Measurements from ENCODE around the gene FRMD8.
"Not testable (repeated sequence)": the region's sequence is repeated elsewhere in the genome, so short reads cannot be mapped to it uniquely, and the experiment has no call there.

The FRMD8 gene

DNA sequence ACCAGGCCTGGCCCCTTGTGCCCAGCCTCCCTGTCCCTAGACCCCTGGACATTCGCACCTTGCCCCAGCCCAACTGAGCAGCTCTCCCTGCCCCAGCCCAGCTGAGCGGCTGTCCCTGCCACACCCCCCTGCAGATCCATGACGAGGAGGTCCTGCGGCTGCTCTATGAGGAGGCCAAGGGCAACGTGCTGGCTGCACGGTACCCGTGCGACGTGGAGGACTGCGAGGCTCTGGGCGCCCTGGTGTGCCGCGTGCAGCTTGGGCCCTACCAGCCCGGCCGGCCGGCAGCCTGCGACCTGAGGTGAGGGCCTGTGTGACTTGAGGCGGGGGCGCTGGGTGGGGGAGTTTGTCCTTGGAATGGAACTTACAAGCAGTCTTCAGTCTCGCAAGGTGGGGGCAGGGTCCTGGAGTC, 7.7 kb downstream of the FRMD8 start:
- no peak for DNase-seq

DNA sequence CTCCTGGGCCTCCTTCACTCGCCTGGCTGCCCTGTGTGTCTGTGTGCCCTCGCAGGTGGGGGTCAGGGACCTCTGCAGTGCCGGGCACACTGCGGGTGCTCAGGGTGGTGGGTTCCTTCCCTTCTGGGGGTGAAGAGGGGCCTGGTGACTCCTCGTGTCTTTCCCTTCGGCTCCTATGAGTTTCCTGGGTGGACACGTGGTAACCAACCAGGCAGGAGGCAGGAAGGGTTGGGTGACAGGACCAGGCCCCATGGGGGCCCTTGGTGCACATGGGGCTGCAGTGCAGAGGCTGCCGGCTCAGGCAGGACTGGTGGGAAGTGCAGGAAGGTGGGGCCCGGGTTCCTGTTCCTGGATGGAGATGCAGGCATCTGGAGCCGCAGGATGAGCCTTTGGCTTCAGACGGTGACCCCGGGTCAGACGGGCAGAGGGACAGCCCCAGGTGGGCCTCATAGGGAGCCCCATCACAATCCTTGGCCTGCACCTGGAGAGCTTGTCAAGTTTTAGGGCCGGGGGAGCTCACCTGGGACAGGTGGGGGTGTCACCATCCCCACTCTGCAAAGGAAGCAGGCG, 9.6 kb downstream of the FRMD8 start:
- no peak for DNase-seq

DNA sequence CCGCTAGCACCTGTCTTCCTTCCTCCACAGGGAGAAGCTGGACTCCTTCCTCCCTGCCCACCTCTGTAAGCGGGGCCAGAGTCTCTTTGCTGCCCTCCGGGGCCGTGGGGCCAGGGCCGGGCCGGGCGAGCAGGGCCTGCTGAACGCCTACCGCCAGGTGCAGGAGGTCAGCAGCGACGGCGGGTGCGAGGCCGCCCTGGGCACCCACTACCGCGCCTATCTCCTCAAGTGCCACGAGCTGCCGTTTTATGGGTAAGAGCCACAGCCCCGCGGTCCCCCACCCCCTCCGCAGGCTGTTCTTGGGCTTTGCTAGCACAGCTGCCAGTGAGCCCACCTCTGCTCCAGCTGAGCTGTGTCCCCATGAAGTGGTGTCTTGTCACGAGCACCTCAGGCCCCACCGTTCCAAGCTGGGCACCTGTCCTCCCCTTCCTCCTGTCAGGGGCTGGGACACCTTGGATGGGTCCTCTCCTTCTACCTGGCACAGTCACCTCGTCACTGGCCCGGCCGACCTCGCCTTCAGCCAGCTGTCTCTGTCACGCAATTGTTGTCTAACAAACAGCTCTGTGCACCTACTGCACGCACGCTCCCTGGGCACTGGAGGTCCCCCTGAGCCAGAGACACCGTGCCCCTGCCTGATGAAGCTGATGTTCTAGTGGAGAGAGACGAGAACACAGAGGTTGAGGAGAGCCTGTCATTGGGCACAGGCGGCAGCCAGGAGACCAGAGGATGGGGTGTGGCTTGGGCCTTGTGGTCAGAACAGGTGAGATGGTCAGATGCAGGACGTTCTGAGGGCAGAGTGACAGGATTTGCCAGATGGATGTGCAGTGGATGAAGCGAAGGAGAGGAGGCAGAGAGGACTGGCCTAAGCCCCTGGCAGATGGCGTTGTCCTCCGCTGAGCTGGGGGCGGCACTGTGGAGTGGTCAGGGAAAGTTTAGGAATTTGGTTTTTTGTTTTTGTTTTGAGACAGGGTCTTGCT, 10.6 kb downstream of the FRMD8 start:
- no peak for DNase-seq

DNA sequence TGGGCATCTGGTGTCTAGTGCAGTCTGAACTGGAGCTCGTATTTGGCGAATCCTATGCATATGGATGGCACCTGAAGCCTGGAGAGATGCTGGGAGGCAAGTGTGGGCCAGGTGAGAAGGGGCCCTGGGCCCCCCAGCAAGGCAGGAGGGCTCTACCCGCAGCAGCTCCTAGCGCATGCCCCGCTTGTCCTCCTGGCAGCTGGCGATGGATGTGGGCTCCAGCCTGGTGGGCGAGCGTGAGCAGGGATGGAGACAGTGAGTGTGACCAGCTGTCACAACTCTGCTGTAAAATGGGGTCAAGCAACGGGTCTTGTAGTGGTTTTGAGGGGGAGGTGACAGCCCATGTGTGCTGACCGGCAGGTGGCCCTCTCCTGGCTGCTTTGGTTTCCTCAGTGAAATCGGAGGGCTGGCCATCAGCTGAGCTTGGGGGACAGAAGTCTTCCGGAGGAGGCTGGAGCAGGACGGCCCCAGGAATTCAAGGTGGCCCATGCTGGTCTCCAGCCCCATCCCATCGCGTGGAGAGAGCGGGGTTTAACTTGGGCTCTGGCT, 12.0 kb downstream of the FRMD8 start:
- no peak for DNase-seq

DNA sequence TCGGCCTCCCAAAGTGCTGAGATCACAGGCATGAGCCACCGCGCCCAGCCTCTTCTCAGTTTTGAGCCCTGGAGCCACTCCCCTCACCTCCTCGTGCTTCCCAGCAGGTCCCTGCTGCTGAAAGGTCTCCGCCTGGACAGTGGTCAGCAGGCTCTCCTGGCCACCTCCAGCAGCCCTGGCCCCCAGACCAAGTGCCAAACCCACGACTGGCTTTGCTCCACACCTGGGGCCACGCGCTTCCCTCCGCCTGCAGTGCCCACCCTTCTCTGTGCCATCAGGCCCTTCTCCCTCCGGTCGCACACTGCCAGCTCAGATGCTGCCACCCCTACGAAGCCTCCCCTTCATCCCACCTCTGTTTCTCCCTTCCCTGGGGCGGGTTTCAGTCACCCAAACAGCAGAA, 12.8 kb downstream of the FRMD8 start:
- no peak for DNase-seq

DNA sequence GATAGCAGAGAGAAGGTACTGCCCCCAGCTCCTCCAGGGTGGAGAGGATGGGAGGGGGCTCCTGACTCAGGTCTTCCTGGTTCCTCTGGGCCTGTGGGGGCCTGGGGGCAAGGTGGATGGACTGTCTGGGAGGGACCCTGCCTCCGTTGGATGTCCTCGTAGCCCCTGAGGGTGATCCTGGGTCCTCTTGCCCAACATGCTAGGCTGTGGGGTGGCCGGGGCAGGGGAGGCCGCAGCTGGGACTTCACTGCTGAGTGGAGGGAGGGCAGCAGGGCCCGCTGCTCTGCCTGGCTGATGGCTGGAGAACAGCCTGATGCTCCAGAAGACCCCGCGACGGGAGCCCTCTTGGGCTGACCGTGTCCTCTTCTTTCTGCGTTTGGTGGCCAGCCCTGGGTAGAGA, 13.4 kb downstream of the FRMD8 start:
- no peak for DNase-seq

DNA sequence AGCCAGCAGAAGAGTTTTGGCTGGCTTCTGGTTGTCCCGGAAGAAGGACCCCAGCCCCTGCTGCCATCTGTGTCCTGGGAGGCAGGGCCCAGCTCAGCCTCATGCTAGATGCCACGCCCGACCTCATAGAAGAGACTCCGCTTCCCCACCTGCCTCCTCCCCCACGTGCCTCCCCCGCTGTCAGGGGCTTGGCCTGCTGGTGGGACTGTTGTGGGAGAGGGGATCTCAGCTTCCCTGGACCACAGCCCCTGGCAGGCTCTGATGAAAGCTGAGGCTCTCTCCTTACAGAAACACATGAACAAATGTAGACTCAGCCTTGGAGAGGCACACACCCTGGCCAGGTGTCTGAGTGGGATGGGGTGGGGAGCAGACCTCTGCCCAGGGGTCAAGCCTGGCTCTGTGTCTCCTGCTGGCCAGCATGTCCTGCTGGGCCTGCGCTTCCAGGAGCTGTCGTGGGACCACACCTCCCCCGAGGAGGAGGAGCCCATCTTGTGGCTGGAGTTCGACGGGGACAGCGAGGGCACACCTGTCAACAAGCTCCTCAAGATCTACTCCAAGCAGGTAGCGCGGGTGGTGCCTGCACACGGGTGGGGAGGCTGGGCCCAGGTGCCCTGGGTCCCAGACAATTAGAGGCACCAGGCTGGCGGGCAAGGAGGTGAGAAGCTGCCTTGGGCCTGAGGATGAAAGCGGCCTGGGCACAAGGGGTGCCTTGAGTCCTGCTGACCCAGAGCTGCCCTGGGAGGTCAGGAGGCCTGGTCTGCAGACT, 14.1 kb downstream of the FRMD8 start:
- no peak for DNase-seq

DNA sequence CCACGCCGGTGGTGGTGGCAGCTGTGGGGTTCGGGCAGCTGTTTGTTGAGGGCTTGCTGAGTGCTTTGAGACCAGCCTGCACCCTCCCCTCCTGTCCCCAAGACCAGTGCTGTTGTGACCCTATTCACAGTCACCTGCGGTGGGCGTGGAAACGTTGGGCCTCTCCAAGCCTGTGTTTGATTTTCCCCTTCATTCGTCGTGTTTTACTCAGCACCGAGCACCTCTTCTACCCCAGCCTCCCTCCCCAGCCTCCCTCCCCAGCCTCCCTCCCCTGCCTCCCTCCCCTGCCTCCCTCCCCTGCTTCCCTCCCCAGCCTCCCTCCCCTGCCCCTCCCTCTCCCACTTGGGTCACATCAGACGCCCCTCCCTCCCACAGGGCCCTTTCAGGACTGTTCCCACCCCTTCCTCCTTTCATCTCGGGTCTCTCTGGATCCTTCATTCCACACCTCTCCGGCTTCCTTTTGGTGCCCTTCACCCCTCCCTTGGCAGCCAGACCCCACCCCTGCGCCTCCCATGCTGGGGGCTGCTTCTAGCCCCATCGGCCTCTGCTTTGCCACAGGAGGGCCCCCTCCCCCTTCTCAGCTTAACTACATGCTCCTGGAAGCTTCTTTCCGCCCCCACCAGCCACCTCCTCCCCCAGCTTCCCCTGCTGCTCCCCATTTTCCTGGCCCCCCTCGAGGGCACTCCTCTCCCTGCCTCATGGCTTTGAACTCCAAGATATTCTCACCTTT, 14.8 kb downstream of the FRMD8 start:
- DNase-seq: no peak

DNA sequence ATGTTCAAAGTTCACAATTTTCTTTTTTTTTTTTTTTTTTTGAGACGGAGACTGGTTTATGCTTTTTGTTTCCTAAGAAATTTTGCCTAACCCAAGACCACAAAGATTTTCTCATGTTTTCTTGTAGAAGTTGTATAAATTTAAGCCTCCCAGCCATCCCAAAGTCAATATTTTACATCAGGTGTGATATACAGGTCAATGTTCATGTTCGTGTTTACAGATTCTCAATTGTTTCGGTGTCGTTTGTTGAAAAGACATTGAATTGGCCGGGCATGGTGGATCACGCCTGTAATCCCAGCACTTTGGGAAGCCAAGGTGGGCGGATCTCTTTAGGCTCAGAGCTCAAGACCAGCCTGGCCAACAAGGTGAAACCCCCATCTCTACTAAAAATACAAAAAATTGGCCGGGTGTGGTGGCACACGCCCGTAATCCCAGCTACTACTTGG, 15.4 kb downstream of the FRMD8 start:
- DNase-seq: no peak

DNA sequence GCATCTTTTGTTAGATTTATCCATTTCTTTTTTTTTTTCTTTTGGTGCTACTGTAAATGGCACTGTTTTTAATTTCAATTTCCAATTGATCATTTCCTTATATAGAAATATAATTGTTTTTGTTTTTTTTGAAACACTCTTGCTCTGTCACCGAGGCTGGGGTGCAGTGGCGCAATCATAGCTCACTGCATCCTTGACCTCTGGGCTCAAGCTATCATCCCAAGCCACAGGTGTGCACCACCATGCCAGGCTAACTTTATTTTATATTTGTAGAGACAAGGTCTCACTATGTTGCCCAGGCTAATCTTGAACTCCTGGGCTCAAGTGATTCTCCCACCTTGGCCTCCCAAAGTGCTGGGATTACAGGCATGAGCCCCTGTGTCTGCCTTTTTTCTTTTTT, 16.4 kb downstream of the FRMD8 start:
- DNase-seq: no peak

DNA sequence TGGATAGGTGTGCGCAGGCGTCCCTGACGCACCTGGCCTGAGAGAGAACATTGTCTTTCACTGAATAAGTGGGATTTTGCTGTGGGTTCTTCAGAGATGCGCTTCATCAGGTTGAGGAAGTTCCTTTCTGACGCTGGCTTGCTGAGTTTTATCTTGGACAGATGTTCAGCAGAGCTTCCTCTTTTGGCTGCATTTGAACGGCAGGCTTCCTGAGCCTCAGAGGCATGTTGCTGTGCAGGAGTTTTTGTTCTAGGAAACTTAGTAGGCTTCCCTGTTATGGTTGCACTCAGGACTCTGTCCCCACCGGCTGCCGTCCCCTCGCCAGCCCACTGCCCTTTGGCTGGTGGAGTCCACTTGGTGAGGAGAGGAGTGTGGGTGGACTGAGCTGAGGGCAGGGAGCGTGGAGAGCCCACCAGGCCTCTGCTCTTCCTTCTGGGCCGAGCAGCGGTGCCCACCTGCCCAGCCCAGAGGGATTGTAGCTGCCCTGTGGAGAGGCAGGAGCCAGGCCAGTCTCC, 17.2 kb downstream of the FRMD8 start:
- no peak for DNase-seq

DNA sequence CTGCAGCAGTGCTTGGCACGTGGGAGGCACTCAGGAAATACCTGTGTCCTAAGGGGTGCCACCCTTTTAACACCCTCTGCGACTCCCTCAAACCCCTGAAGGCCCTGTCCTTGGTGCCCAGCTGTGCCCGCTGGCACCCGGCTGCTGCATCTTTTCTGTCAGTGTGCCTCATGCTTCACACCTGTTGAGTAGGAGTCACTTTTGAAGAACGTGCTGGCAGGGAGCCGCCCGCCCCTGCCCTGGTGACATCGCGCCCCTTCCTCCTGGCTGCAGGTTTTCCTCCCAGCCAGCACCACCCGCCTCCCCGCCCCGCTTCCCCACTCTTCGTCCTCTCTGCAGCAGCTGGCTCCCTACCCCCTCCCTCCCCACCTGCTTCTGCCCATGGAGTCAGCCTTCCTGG, 17.8 kb downstream of the FRMD8 start:
- DNase-seq: no peak

DNA sequence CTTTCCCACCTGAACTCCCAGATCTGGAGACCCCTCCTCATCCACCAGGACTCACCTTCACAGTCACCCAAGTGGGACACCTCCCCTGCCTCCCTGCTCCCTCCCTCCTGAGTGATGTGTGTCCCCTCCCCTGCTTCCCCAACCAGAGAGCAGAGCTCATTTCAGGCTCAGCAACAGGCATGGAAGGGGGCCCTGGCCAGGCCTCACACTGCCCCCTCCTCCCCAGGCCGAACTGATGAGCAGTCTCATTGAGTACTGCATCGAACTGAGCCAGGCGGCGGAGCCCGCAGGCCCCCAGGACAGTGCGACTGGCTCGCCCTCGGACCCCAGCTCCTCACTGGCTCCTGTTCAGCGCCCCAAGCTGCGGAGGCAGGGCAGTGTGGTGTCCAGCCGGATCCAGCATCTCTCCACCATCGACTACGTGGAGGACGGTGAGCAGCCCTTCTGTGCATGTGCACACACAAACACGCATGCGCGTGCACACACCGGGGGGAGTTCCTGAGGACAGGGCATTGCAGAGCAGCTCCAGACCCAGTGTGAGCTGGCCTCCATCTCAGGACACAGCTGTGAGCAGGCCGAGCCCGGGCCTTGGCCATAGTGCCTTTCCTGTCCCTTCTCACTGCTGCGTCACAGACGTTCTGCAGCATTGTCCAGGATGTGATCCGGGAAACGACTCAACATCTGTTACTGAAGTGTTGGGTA, 18.4 kb downstream of the FRMD8 start:
- no peak for DNase-seq

DNA sequence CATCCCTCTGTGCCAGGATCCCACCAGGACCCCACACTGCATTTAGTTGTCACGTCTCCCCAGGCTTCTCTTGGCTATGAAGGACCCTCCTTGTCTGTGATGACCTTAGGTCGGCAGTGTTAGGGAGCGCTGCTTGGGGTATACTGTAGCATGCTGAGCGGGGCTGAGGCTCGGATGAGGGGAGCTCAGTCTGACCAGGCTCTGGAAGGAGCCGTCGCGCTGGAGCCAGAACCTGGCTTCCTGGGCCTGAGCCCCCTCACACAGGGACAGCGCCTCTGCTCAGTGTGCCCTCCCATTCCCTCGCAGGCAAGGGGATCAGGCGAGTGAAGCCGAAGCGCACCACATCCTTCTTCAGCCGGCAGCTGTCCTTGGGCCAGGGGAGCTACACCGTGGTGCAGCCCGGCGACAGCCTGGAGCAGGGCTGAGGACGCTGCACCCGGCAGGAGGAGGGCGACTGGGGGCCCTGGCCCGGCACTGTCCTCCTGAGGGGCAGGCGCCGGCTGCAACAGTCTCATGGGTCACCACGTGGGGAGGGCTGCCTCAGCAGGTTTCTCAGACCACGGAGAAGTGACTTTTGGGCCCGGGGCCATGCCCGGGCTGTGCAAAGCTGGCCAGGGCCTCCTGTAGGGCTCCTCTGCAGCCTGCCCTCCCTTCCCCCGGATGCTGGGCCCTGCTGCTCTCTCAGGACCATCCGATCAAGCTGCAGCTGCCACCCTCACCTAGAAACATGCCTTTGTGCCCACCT, 24.7 kb downstream of the FRMD8 start:
- no peak for DNase-seq

DNA sequence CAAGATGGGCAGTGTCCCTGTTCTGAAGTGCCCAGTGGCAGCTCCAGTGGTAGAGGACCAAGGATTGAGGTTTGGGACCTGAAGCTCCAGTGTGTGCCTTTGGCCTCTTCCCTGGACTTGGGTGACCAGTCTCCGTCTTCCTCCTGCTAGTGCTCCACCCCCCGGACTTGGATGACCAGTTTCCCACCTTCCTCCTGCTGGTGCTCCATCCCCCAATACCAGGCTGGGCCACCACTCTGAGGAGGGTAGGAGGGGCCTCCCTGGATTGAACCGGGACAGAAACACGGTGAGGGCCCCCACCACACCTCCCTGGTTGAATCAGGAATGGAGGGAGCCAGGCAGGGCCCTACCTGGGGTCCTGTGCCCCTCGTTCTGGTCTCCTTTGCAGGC, 25.2 kb downstream of the FRMD8 start:
- DNase-seq: no peak

DNA sequence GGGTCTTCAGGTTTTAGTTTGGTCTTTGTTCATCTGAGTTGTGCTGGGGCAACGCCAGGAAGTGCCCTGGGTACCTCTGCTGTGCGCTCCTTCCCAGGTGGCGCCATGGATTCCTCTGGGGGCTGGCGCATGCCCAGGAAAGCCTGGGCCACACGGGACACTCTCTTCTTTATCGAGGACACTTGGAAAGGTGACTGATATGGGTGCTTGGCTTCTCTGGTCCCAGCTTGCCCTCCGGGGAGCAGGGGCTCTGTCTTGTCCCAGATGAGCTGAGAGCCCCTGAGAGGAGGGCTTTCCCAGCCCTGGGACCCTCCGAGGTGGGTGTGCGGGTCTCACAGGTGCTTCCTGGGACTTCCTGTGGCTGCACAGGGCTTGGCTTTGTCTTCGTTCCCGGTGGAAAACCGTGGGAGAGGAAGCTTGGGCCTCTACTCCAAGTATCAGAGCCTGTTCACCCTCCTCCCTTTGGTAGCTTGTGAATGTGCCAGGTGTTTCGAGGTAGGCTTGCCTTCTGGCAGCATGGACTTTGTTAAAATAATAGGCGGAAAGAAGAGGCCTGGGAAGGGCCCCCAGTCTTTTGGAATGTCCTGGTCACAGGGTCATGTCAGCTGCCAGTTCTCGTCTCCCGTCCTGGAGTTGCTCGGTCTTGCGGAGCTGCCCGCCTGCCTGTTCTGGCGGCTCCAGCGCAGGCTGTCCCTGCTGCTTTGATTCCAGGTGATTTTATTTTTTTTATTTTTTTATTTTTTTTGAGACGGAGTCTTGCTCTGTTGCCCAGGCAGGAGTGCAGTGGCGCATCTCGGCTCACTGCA, 26.0 kb downstream of the FRMD8 start:
- no peak for DNase-seq

DNA sequence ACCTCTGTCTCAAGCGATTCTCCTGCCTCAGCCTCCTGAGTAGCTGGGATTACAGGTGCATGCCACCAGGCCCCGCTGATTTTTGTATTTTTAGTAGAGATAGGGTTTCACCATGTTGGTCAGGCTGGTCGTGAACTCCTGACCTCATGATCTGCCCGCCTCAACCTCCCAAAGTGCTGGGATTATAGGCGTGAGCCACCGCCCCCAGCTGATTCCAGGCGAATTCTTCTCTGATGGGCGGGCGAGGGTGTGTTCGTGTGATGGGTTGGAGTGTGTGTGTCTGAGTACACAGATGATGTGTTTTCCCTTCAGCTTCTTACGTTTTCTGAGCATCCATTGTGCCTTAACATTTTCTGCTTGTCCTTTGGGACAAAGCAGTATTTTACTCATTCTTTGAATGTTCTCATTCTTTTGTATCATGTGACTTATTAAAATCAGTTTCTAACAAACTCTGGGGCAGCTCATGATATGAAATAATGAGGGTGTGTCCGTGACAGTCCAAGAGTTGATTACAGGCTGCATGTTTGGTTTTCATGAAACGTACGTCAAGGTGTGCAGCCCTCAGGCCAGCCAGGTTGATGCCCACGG, 26.7 kb downstream of the FRMD8 start:
- not testable (repeated sequence) for DNase-seq

DNA sequence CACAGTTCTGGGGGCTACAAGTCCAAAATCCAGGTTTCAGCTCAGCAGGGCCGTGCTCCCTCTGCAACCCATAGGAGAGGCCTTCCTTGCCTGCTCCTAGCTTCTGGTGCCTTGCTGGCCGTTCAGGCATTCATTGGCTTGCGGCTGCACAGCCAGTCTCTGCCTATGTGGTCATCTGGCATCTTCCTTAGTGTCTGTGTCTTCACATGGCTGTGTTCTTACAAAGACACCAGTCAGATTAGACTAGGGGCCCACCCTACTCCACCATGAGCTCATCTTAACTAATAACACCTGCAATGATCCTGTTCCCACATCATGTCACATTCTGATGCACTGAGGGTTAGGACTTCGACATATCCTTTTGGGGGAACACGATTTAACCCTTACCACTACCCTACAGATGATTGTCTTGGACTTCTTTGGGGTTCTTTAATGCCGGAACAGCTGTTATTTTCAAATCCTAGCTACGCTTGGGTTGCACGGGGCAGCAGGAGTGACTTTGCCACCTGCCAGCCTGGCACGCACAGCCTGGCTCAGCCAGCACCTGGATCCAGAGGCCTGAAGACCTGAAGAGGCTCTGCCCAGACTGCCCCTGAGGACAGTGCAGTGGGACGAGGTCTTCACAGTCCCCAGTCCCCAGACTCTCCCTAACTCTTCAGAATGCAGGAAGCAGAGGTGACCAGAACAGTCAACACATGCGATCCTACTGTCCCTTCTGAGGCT, 28.5 kb downstream of the FRMD8 start:
- no peak for DNase-seq

Measured in stimulated activated CD4-positive, alpha-beta T cell treated with anti-CD3 and anti-CD28 coated beads, Interleukin-4, amount 100 ng/mL, for 1 hour (primary cell).